ENCODE measurements around the gene EYS.

The EYS gene

DNA sequence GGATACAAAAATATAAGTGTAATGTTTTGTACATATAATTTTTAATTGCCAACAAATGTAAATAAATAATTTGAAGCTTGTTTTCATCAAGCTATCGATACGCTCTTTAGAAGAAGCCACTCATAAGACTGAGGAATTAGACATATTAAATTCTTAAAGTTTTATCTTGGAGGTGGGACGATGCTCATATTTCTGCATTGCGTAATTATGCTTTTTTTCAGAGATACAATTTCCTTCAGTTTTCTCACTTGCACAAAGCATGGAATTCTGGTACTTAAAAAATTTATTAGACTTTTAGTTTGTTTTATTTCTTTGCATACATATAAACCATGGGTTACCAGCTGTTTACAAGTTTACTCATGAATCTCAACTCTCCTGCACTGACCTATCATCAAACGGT lies 980.0 kb downstream of the EYS start:
- Histone ChIP-seq H2AFZ (ENCODE audit: low read length) (no peak overlapping the region), H3K4me3 (ENCODE audit: low read length) (no peak overlapping the region), H3K4me1 (ENCODE audit: low read length) (no peaks in the 10 kb centered on the region), H3K4me2 (ENCODE audit: low read depth, low read length) (no peak overlapping the region), H3K36me3 (replicated peaks; ENCODE audit: insufficient read depth, low read length) (no peaks in the 10 kb centered on the region), H3K79me2 (ENCODE audit: low read length) (no peaks in the 10 kb centered on the region), H3K9me3 (replicated peaks; ENCODE audit: insufficient read depth, low read length) (no peaks in the 10 kb centered on the region), H3K9ac (ENCODE audit: low read length) (no peak overlapping the region), H3F3A (ENCODE audit: insufficient read depth, low read length) (no peaks in the 10 kb centered on the region), H4K20me1 (ENCODE audit: insufficient read depth, low read length) (no peaks in the 10 kb centered on the region), H3K27me3 (replicated peaks; ENCODE audit: insufficient read depth, low read length) (no peaks in the 10 kb centered on the region), H3K9me2 (replicated peaks; ENCODE audit: insufficient read depth, low read length) (no peaks in the 10 kb centered on the region), H3K27ac (ENCODE audit: low read length) (no peak overlapping the region)
- TF ChIP-seq EZH2phosphoT487 (IDR thresholded peaks at IDR 0.05; ENCODE audit: low read length) (no peak), EZH2 (optimal IDR thresholded peaks at IDR 0.05; ENCODE audit: low read depth, low read length) (no peak)
- TF ChIP-seq, protein P1, sequence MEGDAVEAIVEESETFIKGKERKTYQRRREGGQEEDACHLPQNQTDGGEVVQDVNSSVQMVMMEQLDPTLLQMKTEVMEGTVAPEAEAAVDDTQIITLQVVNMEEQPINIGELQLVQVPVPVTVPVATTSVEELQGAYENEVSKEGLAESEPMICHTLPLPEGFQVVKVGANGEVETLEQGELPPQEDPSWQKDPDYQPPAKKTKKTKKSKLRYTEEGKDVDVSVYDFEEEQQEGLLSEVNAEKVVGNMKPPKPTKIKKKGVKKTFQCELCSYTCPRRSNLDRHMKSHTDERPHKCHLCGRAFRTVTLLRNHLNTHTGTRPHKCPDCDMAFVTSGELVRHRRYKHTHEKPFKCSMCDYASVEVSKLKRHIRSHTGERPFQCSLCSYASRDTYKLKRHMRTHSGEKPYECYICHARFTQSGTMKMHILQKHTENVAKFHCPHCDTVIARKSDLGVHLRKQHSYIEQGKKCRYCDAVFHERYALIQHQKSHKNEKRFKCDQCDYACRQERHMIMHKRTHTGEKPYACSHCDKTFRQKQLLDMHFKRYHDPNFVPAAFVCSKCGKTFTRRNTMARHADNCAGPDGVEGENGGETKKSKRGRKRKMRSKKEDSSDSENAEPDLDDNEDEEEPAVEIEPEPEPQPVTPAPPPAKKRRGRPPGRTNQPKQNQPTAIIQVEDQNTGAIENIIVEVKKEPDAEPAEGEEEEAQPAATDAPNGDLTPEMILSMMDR (IDR thresholded peaks at IDR 0.05; ENCODE audit: low read length): no peak
- DNase-seq: no peak

DNA sequence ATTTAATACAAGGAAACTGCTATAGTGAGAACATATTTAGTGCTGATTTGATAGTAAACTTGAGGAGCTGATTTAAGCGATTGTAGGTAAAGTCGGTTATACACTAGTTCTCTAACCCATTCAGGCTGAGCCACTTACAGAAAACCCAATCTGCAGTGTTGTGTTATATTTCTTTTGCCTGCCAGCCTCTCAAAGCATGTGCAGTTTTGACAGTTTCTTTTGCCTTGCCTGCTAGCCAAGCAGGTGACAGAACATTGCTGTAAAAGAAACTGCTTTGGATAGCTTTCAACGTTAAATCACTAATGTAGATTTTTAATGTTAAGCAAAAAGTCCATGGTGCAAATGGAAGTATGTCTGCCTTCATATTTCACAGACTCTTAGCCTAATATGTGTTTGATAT lies 982.9 kb downstream of the EYS start:
- TF ChIP-seq EZH2 (optimal IDR thresholded peaks at IDR 0.05; ENCODE audit: low read depth, low read length) (no peak), EZH2phosphoT487 (IDR thresholded peaks at IDR 0.05; ENCODE audit: low read length) (no peak)
- TF ChIP-seq, protein P1 (IDR thresholded peaks at IDR 0.05; ENCODE audit: low read length): no peak
- Histone ChIP-seq H2AFZ (ENCODE audit: low read length) (no peak overlapping the region), H3K4me2 (ENCODE audit: low read depth, low read length) (no peak overlapping the region)

DNA sequence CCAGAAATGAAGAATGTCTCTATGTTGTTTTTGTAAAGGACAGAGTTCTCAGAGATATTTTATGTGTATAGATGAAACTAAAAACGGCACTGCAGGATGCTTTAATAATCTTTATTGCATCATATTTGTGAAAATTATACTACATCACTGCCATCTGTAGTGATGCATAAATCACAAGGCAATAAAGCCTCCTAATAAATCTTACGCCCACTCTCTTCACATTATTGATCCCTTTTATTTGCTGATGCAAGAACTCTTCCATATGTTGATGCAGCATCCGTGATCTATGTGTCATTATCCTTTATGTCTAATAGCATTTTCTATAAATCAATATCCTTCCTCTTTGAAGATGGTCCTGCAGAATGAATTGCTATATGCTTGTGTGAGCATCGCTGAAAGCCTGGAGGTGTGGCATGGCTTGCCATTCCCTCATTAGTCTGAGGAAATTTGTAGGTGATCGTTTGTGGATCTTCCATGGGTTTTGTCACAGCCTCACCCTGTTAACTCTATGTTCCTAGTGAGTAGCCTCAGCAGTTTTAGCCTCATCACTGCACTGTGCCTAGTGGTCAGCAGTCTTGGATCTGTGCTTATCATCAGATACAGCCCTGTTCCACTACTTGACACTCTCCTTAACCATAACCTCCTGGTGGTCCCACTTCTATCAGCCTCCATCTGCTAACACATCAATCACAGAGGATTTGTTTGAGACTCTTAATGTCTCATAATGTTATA lies 983.5 kb downstream of the EYS start:
- H3K4me1 ChIP-seq (ENCODE audit: low read length): no peaks in the 10 kb centered on the region
- H4K20me1 ChIP-seq (ENCODE audit: insufficient read depth, low read length): no peaks in the 10 kb centered on the region
- no peak overlapping the region for H3K27ac ChIP-seq (ENCODE audit: low read length)
- H3K4me2 ChIP-seq (ENCODE audit: low read depth, low read length): no peak overlapping the region
- H3K9me3 ChIP-seq (replicated peaks; ENCODE audit: insufficient read depth, low read length): no peaks in the 10 kb centered on the region
- H3F3A ChIP-seq (ENCODE audit: insufficient read depth, low read length): no peaks in the 10 kb centered on the region
- no peak overlapping the region for H2AFZ ChIP-seq (ENCODE audit: low read length)
- no peaks in the 10 kb centered on the region for H3K27me3 ChIP-seq (replicated peaks; ENCODE audit: insufficient read depth, low read length)
- no peaks in the 10 kb centered on the region for H3K9me2 ChIP-seq (replicated peaks; ENCODE audit: insufficient read depth, low read length)
- no peaks in the 10 kb centered on the region for H3K79me2 ChIP-seq (ENCODE audit: low read length)
- TF ChIP-seq EZH2phosphoT487 (IDR thresholded peaks at IDR 0.05; ENCODE audit: low read length) (no peak), EZH2 (optimal IDR thresholded peaks at IDR 0.05; ENCODE audit: low read depth, low read length) (no peak)
- TF ChIP-seq, protein P1 (IDR thresholded peaks at IDR 0.05; ENCODE audit: low read length): no peak
- H3K9ac ChIP-seq (ENCODE audit: low read length): no peak overlapping the region
- H3K36me3 ChIP-seq (replicated peaks; ENCODE audit: insufficient read depth, low read length): no peaks in the 10 kb centered on the region
- H3K4me3 ChIP-seq (ENCODE audit: low read length): no peak overlapping the region
- no peak for DNase-seq

More for the DNA sequence above, 982.9 kb downstream of the EYS start:
- no peaks in the 10 kb centered on the region for H3F3A ChIP-seq (ENCODE audit: insufficient read depth, low read length)
- H4K20me1 ChIP-seq (ENCODE audit: insufficient read depth, low read length): no peaks in the 10 kb centered on the region
- no peaks in the 10 kb centered on the region for H3K79me2 ChIP-seq (ENCODE audit: low read length)
- H3K9me3 ChIP-seq (replicated peaks; ENCODE audit: insufficient read depth, low read length): no peaks in the 10 kb centered on the region
- no peaks in the 10 kb centered on the region for H3K36me3 ChIP-seq (replicated peaks; ENCODE audit: insufficient read depth, low read length)
- no peak overlapping the region for H3K4me3 ChIP-seq (ENCODE audit: low read length)
- no peaks in the 10 kb centered on the region for H3K27me3 ChIP-seq (replicated peaks; ENCODE audit: insufficient read depth, low read length)
- no peak for DNase-seq
- H3K9ac ChIP-seq (ENCODE audit: low read length): no peak overlapping the region
- no peaks in the 10 kb centered on the region for H3K9me2 ChIP-seq (replicated peaks; ENCODE audit: insufficient read depth, low read length)
- no peak overlapping the region for H3K27ac ChIP-seq (ENCODE audit: low read length)
- no peaks in the 10 kb centered on the region for H3K4me1 ChIP-seq (ENCODE audit: low read length)

All from MM.1S (cell line).